ENCODE results near the gene CSNK1G2. TPM values are rescaled to one million over a fixed set of nuclear protein-coding genes. Genes with fewer than 3 reads are reported as not detected.
A peak's percentile ranks its signal among the peaks of the same experiment; 100 is the strongest.

CSNK1G2 gene
- total RNA-seq, 1 donor from 2014 or later = 24.5 TPM

- intact Hi-C loops (cut with micrococcal nuclease) = no loop called here
- TF ChIP-seq, protein P1, sequence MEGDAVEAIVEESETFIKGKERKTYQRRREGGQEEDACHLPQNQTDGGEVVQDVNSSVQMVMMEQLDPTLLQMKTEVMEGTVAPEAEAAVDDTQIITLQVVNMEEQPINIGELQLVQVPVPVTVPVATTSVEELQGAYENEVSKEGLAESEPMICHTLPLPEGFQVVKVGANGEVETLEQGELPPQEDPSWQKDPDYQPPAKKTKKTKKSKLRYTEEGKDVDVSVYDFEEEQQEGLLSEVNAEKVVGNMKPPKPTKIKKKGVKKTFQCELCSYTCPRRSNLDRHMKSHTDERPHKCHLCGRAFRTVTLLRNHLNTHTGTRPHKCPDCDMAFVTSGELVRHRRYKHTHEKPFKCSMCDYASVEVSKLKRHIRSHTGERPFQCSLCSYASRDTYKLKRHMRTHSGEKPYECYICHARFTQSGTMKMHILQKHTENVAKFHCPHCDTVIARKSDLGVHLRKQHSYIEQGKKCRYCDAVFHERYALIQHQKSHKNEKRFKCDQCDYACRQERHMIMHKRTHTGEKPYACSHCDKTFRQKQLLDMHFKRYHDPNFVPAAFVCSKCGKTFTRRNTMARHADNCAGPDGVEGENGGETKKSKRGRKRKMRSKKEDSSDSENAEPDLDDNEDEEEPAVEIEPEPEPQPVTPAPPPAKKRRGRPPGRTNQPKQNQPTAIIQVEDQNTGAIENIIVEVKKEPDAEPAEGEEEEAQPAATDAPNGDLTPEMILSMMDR (IDR thresholded peaks at IDR 0.05; ENCODE audit: borderline replicate concordance) = no peak
Measured at GRCh38 chr19:2011169-2011568, 70.2 kb downstream of the CSNK1G2 start.

GRCh38 chr19:2012941-2013682, 72.1 kb downstream of the CSNK1G2 start:
- TF ChIP-seq, protein P1 (IDR thresholded peaks at IDR 0.05; ENCODE audit: borderline replicate concordance) = no peak
- H3K4me3 ChIP-seq = peak overlapping the region; percentile 17
- H3K9me3 ChIP-seq (replicated peaks) = no peaks in the 10 kb centered on the region
- peaks cover 22% of the 10 kb centered on the region for H3K4me1 ChIP-seq
- intact Hi-C loops (cut with micrococcal nuclease) = no loop called here
- no peaks in the 10 kb centered on the region for H3K27me3 ChIP-seq (ENCODE audit: low read depth)
- H3K36me3 ChIP-seq = no peaks in the 10 kb centered on the region
- no peak overlapping the region for H3K27ac ChIP-seq (replicated peaks)
- DNase-seq = no peak

More at GRCh38 chr19:2011169-2011568, 70.2 kb downstream of the CSNK1G2 start:
- Histone ChIP-seq H3K4me3 (no peak overlapping the region), H3K27me3 (ENCODE audit: low read depth) (no peaks in the 10 kb centered on the region), H3K27ac (replicated peaks) (no peak overlapping the region), H3K9me3 (replicated peaks) (no peaks in the 10 kb centered on the region), H3K36me3 (no peaks in the 10 kb centered on the region), H3K4me1 (peaks cover 16% of the 10 kb centered on the region)
- no peak for DNase-seq

GRCh38 chr19:2013683-2013961, 72.7 kb downstream of the CSNK1G2 start:
- intact Hi-C loops (cut with micrococcal nuclease) = no loop called here
- no peaks in the 10 kb centered on the region for H3K36me3 ChIP-seq
- H3K4me1 ChIP-seq = peaks cover 22% of the 10 kb centered on the region
- no peak overlapping the region for H3K27ac ChIP-seq (replicated peaks)
- DNase-seq = no peak
- H3K4me3 ChIP-seq = no peak overlapping the region
- TF ChIP-seq, protein P1 (IDR thresholded peaks at IDR 0.05; ENCODE audit: borderline replicate concordance) = no peak
- H3K9me3 ChIP-seq (replicated peaks) = no peaks in the 10 kb centered on the region
- H3K27me3 ChIP-seq (ENCODE audit: low read depth) = no peaks in the 10 kb centered on the region

GRCh38 chr19:2014131-2014571, 73.2 kb downstream of the CSNK1G2 start:
- H3K36me3 ChIP-seq = no peaks in the 10 kb centered on the region
- TF ChIP-seq, protein P1 (IDR thresholded peaks at IDR 0.05; ENCODE audit: borderline replicate concordance) = no peak
- H3K4me3 ChIP-seq = peak overlapping the region; percentile 79
- no peak overlapping the region for H3K27ac ChIP-seq (replicated peaks)
- H3K4me1 ChIP-seq = peaks cover 22% of the 10 kb centered on the region
- no peak for DNase-seq
- H3K27me3 ChIP-seq (ENCODE audit: low read depth) = no peaks in the 10 kb centered on the region
- H3K9me3 ChIP-seq (replicated peaks) = no peaks in the 10 kb centered on the region
- intact Hi-C loops (cut with micrococcal nuclease) = no loop called here

DNA sequence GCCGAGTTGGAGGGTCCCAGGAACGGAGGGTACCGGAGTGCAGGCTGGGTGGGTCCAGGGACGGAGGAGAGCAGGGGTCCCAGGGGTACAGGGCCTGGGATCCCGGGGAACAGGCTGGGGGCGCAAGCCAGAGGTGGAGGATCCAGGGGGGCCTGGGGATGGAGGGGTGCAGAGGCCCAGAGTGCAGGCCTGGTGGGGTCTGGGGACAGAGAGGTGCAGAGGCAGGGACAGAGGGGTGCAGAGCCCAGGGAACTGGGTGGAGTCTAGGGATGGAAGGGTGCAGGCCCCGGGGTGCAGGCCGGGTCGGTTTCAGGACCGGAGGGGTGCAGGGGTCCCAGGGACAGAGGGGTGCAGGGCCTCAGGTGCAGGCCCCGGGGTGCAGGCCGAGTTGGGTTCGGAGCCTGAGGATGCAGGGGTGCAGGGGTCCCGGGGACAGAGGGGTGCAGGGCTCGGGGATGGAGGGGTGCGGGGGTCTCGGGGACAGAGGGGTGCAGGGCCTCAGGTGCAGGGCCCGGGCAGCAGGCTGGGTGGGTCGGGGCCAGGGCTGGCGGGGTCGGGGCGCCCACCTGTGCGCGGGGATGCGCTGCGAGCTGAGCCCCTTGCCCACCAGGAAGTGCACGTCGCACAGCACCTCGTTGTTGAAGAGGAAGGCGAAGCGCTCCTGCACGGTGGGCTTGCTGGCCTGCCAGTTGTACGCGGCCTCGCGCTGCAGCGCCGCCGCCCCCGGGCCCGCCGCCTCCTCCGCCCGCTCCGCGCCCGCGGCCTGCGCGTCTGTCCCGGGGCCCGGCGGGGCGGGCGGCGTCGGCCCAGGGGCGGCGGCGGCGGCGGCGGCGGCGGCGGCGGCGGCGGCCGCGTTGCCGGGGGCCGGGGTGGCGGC, 74.0 kb downstream of the CSNK1G2 start:
- peak overlapping the region; percentile 77 for H3K27ac ChIP-seq (replicated peaks)
- H3K4me3 ChIP-seq = peak overlapping the region; percentile 79
- H3K27me3 ChIP-seq (ENCODE audit: low read depth) = no peaks in the 10 kb centered on the region
- H3K36me3 ChIP-seq = no peaks in the 10 kb centered on the region
- no peaks in the 10 kb centered on the region for H3K9me3 ChIP-seq (replicated peaks)
- intact Hi-C loops (cut with micrococcal nuclease) = loop anchor here (5.0 kb wide), 1 partner anchor 57 kb away; no protein-coding TSS in a partner anchor
- peaks cover 25% of the 10 kb centered on the region for H3K4me1 ChIP-seq
- DNase-seq = no peak
- TF ChIP-seq, protein P1 (IDR thresholded peaks at IDR 0.05; ENCODE audit: borderline replicate concordance) = no peak
